ENCODE measurements around the gene ZNF780A.

GRCh38 chr19:40056505-40056904 lies 34.2 kb downstream of the ZNF780A start:
- TF ChIP-seq CTCF (IDR thresholded peaks at IDR 0.05) (no peak), POLR2A (IDR thresholded peaks at IDR 0.05) (no peak), POLR2AphosphoS5 (IDR thresholded peaks at IDR 0.05) (no peak)

Data from stomach (tissue), 4 donors.